Upper lobe of left lung (tissue), 4 donors: ENCODE measurements around the gene TIMP2.

Experiments used
- CTCF ChIP-seq, 6 experiments: fragments of 450-650 bp in 4 of 6; fragments of 200-600 bp in 2 of 6; sonication (generic) in 2 of 6; IDR thresholded peaks; one replicate each; pipeline ENCODE4 v1.5.1; 2016 to 2019; ENCODE audit warnings: antibody characterized with exemption in 6 of 6
- EP300 ChIP-seq, 4 donors: sonication (generic); formaldehyde crosslinking; IDR thresholded peaks; one replicate each; pipeline ENCODE4 v1.5.1; 2017; ENCODE audit warnings: antibody characterized with exemption in 4 of 4, control low read depth in 2 of 4
- POLR2A ChIP-seq, 4 donors: fragments of 450-650 bp; IDR thresholded peaks; one replicate each; pipeline ENCODE4 v1.5.1; 2016 to 2017; ENCODE audit warnings: antibody characterized with exemption in 4 of 4, mild to moderate bottlenecking in 2 of 4

GRCh38 chr17:78875363-78876093, 49.7 kb downstream of the TIMP2 start:
- TF ChIP-seq CTCF (IDR thresholded peaks at IDR 0.05) (no peak), POLR2A (IDR thresholded peaks at IDR 0.05) (no peak), EP300 (IDR thresholded peaks at IDR 0.05) (no peak)
